HG03565 (cell line): Measurements from ENCODE around the gene GIMAP8.
"Not testable (repeated sequence)": the region's sequence is repeated elsewhere in the genome, so short reads cannot be mapped to it uniquely, and the experiment has no call there.

ENCODE experiments used
- ATAC-seq: cut with Tn5 transposase; IDR thresholded peaks from one replicate; pipeline ENCODE4 v1.9.1; 2021; ENCODE audit warnings: mild to moderate bottlenecking, moderate library complexity; ENCODE audit not compliant: unreplicated experiment

Gene GIMAP8

DNA sequence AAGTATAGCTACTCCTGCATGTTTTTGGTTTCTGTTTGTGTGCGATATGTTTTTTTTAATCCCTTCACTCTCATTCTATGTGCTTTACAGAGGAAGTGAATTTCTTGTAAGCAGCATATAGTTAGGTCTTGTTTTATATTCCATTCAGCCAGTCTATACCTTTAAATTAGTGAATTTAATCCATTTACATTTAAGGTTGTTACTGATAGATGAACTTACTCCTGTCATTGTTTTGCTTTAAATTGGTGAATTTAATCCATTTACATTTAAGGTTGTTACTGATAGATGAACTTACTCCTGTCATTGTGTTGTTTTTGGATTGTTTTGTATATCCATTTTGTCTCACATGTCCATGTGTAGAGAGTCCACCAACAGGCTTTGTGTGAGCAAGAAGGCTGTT lies 11.1 kb downstream of the GIMAP8 start:
- ATAC-seq, result no peak

GRCh38 chr7:150462413-150462812 lies 12.0 kb downstream of the GIMAP8 start:
- ATAC-seq, result no peak

DNA sequence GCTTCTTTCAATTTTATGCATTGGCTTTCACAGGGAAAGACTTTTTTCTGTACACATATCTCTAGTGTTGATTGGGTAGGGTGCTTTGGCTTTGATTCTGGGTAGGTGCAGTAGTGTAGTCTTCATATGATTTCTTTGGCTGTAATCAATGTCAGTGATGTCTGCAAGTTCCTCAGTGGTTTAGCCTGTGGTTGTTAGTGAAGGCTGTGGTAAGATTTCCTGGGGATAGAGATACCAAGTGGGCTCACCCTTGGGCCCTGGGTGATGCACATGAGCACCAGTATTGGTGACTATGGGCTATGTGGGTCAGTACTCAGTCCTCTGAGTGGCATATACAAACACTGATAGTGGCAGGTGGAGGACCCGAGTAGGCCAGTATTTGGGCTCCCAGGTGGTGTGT lies 13.0 kb downstream of the GIMAP8 start:
- ATAC-seq, result no peak

- no peak for ATAC-seq
Observed at GRCh38 chr7:150464962-150465361, 14.5 kb downstream of the GIMAP8 start.

GRCh38 chr7:150465414-150465813 lies 15.0 kb downstream of the GIMAP8 start:
- ATAC-seq, result no peak

DNA sequence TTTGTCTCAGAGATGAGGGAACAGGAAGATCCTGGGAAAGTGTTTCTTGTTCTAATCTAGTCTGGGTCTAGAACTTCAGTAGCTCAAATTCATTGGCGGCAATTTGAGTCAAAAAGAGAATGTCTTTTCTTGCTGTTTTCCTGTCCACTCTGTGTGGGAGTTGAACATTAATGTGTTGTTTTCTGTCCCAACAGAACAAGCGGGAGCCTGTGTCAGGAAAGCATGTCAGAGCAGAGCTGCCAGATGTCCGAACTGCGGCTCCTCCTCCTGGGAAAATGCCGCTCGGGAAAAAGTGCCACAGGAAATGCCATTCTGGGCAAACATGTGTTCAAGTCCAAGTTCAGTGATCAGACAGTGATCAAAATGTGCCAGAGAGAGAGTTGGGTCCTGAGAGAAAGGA lies 16.0 kb downstream of the GIMAP8 start:
- no peak for ATAC-seq

DNA sequence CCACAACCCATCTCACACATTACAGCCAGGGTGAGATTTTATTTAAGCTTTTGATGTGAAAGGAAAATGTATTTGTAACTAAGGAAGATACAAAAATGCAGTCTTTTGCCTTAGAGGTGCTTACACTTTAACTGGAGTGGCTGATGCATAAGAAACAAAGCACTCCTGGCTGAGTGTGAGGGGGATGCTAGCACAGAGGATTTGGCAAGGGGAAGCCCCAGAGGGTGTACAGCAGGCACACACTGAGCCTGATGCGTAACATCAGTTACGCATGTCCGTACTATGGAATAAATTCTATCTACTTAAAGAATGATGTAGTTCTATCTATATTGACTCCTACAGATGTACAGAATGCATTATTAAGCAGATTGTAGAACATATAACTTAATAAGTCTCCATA lies 17.8 kb downstream of the GIMAP8 start:
- ATAC-seq, result no peak

DNA sequence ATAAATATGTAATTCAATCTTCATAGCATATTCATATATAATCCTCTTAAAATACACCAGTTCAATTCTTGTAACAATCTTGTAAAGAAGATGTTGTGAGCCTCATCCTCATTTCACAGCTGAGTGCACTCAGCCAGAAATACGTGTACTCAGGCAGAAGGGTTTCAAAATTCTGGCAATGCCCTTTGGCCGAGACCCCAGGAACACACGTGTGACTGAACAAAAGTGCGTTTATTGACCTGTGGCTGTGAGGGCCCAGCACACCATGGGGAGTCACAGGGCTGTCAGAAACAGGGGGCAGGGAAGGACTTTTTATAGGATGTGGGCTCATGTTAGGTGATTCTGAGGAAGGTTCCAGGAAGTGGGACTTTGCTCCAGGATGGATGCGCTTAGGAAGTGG lies 21.5 kb downstream of the GIMAP8 start:
- ATAC-seq, result no peak

DNA sequence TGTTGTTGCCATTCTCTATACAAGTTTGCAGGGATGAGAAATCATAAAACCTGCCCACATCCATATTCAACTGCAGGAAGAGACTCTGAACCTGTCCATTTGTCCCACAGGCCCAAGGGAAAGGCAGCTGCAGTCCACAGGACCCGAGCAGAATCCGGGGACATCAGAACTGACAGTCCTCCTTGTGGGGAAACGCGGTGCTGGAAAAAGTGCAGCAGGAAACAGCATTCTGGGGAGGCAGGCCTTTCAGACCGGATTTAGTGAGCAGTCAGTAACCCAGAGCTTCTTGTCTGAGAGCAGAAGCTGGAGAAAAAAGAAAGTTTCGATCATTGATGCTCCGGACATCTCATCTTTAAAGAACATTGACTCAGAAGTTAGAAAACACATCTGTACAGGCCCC lies 23.5 kb downstream of the GIMAP8 start:
- ATAC-seq, result no peak

DNA sequence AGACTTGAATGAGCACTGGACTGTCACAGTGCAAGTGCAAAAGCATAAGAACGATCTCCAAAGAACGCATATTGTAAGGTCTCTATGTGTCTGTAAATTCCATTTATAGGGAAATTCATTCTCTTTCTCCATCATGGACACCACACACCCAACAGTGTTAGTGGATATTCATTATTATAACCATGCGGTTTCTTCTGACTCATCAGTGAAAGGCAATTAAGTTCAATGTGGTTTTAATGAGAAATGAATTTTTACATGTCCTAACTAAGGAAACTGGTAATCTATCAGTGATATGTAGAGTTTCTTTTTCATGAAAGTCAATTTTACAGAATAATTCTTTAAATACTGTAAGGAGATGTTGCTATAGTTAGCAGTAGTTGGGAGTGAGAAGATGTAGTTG lies 25.9 kb downstream of the GIMAP8 start:
- ATAC-seq, result no peak

DNA sequence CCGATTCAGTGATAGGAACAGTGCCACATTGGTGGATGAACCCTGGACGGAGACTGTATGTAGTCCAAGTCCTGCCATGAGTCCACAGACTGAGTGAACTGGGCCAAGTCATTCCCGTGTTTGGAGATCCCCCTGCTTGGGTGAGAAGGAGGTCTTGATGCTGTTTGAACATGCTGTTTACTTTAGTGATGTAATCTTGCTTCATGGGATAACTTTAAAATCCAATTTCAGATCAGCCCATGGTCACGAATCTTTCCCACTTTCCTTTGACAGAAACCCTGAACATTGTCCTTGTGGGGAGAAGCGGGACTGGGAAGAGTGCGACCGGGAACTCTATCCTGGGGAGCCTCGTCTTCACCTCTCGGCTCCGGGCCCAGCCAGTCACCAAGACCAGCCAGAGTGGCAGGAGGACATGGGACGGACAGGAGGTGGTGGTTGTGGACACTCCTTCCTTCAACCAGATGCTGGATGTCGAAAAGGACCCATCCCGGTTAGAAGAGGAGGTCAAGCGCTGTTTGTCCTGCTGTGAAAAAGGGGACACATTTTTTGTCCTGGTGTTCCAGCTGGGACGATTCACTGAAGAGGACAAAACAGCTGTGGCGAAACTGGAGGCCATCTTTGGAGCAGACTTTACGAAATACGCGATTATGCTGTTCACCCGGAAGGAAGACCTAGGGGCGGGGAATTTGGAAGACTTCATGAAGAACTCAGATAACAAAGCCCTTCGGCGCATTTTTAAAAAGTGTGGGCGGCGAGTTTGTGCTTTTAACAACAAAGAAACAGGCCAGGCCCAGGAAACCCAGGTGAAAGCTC lies 26.6 kb downstream of the GIMAP8 start:
- ATAC-seq, result no peak

DNA sequence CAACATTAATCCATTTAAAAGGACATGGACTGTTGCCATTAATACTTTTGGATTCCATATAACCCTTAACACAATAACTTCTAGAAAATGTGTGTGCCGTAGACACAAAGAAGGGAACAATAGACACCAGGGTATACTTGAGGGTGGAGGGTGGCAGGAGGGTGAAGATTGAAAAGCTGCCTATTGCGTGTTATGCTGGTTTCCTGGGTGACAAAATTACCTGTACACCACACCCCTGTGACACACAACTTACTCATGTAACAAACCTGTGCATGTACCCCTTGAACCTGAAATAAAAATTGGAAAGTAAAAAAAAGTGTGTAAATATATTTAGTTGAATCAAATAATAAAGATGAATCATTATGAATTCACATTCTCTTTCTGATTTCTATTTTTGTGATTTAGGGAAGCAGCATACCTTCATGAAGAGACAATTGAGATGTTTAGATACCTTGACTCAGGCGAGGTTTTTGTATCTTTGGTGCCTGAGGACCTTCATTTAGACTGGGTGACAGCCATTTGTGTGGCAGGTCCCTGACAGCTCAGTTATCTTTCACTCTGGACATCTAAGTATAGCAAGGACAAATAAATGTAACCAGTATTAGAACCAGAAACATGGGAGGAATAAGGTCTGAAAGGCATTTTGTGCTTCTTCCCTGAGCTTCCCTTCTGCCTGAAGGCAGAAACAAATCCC lies 28.7 kb downstream of the GIMAP8 start:
- no peak for ATAC-seq

GRCh38 chr7:150481186-150481920 lies 30.9 kb downstream of the GIMAP8 start:
- ATAC-seq, result no peak

DNA sequence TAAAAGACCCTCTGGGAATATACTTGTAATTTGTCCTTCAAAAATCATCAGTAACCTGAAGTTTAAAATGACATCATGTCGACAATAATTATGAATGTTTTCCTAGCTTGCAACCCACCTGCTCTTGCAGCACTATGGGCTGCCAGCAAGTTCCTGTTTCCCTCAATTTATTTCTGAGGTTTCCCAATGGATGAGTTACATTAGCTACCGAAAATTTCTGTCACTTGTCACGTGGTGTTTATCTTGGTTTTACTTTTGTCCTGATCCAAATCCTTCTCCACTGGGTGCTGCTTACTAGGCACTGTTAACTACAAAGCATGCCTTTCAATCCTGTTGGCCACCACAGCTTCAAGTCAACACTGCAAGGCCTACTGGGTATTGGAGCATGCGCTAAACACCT lies 31.5 kb downstream of the GIMAP8 start:
- ATAC-seq, result no peak

GRCh38 chr7:150483514-150483913 lies 33.1 kb downstream of the GIMAP8 start:
- ATAC-seq, result not testable (repeated sequence)

DNA sequence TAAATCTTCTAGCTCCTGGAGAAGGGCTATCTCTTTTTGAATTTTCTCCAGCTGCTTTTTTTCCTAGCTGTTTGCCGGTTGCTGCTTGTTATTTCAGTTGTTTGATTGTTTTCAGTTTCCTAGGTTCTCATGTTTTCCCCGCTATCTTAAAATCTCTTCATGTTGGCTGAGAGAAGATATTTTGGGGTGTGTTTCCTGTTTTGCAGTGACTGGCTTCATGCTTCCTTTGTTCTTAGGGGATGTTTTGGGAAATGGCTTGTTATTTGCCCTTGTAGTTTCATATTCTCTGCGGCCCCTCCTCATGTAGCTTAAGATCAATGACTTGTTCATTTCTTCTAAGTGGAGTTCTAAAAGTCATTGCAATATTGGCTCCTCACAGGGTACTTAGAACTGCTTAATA lies 33.6 kb downstream of the GIMAP8 start:
- not testable (repeated sequence) for ATAC-seq

- ATAC-seq, result no peak
Observed at GRCh38 chr7:150487625-150488024, 37.2 kb downstream of the GIMAP8 start.

- no peak for ATAC-seq
Observed at GRCh38 chr7:150489782-150490181, 39.4 kb downstream of the GIMAP8 start.

DNA sequence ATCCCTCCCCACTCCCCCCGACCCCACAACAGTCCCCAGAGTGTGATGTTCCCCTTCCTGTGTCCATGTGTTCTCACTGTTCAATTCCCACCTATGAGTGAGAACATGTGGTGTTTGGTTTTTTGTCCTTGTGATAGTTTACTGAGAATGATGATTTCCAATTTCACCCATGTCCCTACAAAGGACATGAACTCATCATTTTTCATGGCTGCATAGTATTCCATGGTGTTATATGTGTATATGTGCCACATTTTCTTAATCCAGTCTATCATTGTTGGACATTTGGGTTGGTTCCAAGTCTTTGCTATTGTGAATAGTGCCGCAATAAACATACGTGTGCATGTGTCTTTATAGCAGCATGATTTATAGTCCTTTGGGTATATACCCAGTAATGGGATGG lies 43.0 kb downstream of the GIMAP8 start:
- ATAC-seq, result not testable (repeated sequence)

DNA sequence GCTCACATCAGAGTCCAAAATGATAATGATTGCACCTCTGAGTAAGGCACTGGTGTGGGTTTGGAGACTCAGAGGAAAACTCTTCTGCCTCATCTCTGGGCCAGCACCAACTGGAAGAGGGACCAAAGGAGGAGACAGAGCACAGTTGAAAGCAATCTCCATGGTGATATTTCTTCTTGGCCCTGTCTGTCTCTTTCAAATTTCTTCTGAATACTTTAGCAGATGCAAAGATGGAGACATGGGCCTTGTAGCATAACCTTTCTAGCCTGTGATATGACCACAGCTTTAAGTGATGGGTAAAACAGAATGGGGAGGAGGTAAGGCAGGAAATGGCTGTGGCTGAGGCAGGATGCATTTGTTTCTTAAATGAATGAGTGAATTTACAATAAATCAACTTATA lies 52.1 kb downstream of the GIMAP8 start:
- ATAC-seq, result no peak

DNA sequence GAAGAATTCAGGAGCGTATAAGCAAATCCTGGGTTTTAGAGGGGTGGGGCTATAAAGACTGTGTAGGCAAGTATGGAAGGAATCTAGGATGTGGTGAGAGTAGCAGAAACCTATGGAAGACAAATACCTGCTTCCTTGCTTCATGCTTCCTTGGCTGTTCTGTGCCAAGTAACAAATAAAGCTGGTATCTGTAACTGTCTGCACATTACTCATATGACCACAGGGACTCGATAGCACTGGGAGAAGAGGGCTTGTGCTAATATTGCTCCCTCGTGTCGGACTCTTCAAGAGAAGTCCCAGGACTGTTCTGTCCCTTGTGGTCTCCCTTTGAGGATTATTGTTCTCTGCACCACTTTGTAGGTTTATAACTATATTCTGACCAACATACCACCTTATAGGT lies 52.7 kb downstream of the GIMAP8 start:
- ATAC-seq, result no peak

DNA sequence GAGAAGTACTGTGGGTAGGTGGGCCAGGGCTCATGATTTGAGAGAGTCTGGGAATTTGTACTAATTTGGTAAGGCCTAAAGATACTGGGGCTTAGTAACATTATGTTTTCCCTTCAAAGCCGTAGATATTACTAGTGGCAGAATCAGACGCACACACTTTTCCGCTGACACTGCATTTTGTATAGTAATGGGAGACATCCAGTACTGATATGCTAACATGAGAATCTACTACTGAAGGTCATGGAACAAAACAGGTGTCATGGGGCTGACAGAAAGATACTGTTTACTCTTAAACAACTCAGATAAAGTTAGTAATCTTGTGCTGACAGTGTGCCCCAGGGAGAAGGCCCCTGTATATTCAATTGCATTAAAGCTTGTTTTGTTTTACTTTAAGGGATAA lies 53.2 kb downstream of the GIMAP8 start:
- ATAC-seq, result no peak
